Small intestine (tissue), 7 donors: ENCODE measurements around the gene LRRC15. TPM values are rescaled to one million over a fixed set of nuclear protein-coding genes. Genes with fewer than 3 reads are reported as not detected.

ENCODE experiments used
- DNase-seq, 2 donors: peaks; one replicate each; pipeline versions ENCODE4 v3.0.0 to v3.0.0-alpha.2; 2013
- FAIRE-seq: peaks from 2 replicates; lab custom pipeline; 2012; peaks lifted over from hg19 to GRCh38; lab: Jason Lieb, UNC
- H3K27ac ChIP-seq, 3 donors: one replicate each; pipeline ENCODE4 v1.5.1; 2013; ENCODE audit warnings: low read length in 2 of 3, mild to moderate bottlenecking in 2 of 3, control low read depth in 1 of 3, inconsistent platforms in 1 of 3, low read depth in 1 of 3, moderate library complexity in 1 of 3
- H3K27me3 ChIP-seq, 3 donors: one replicate each; pipeline ENCODE4 v1.6.1; 2013; ENCODE audit warnings: low read length in 3 of 3, inconsistent platforms in 1 of 3; ENCODE audit not compliant: control insufficient read depth in 3 of 3, insufficient read depth in 3 of 3
- H3K36me3 ChIP-seq, 3 donors: one replicate each; pipeline ENCODE4 v1.6.1; 2013; ENCODE audit warnings: low read length in 3 of 3, inconsistent platforms in 1 of 3, low read depth in 1 of 3, mild to moderate bottlenecking in 1 of 3, moderate library complexity in 1 of 3; ENCODE audit not compliant: control insufficient read depth in 3 of 3, insufficient read depth in 2 of 3
- H3K4me1 ChIP-seq, 3 donors: one replicate each; pipeline ENCODE4 v1.6.1; 2013; ENCODE audit warnings: low read length in 2 of 3, inconsistent platforms in 1 of 3, low read depth in 1 of 3, mild to moderate bottlenecking in 1 of 3, moderate library complexity in 1 of 3; ENCODE audit not compliant: control insufficient read depth in 3 of 3, insufficient read depth in 2 of 3
- H3K4me3 ChIP-seq, 3 donors: one replicate each; pipeline ENCODE4 v1.5.1; 2013; ENCODE audit warnings: low read length in 3 of 3, control low read depth in 1 of 3, inconsistent platforms in 1 of 3, low read depth in 1 of 3, mild to moderate bottlenecking in 1 of 3, moderate library complexity in 1 of 3
- H3K9me3 ChIP-seq, 2 donors: one replicate each; pipeline ENCODE4 v1.6.1; 2013; ENCODE audit warnings: low read depth in 1 of 2, low read length in 1 of 2; ENCODE audit not compliant: control insufficient read depth in 2 of 2, insufficient read depth in 1 of 2
- WGBS, 3 donors: extraction: QIAGEN DNeasy Blood & Tissue Kit; methylation state at CpG; one replicate each; pipeline ENCODE4 v1.1.7; 2013; 5-methylcytosine and 5-hydroxymethylcytosine counted together
- polyA plus RNA-seq, 4 donors: library from polyadenylated mRNA; stranded (reverse) in 3 of 4; unstranded in 1 of 4; fragments of 200-250 nt in 3 of 4; fragments of 120-200 nt in 1 of 4; gene quantifications; one replicate each; pipeline versions ENCODE4 v1.2.1 to v1.2.3, GENCODE V29; 2013
- donor health status: healthy with polysubstance abuse.
- donor health status: control.
- donor health status: control.
- donor health status: Bipolar disorder and iron deficiency.
- donor health status: healthy.

The LRRC15 gene
- polyA plus RNA-seq, 4 donors, result 0.01 TPM; not detected in 2

DNA sequence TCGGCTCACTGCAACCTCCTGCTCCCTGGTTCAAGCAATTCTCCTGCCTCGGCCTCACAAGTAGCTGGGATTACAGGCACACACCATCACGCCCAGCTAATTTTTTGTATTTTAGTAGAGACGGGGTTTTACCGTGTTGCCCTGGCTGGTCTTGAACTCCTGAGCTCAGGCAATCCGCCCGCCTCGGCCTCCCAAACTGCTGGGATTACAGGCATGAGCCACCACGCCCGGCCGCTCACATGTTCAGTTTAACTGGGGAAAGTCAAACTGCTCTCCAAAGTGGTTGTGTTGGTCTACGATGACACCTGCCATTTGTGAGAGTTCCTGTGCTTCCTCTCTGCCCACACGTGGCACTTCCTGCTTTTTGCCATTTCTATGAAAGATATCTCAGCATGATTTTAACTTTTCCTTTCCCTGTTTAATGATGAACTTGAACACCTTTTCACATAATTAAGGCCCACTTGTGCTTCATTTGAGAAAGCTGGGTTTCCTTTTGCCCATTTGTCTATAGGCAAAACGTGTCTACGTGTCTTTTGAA is 30.4 kb upstream of the LRRC15 start:
- 82 to 87% (median 84%) methylated on average over 15 of the region's 15 CpGs for WGBS, 3 donors
- Histone ChIP-seq H3K27me3 (peaks cover 0 to 28% (median 0%) of the 10 kb centered on the region in 3 donors), H3K4me3 (no peak overlapping the region), H3K9me3 (peaks cover 0 to 8% of the 10 kb centered on the region in 2 donors), H3K27ac (no peak overlapping the region), H3K4me1 (peaks cover 0 to 31% (median 3%) of the 10 kb centered on the region in 3 donors), H3K36me3 (no peaks in the 10 kb centered on the region)
- no peak for FAIRE-seq
- DNase-seq, result no peak

DNA sequence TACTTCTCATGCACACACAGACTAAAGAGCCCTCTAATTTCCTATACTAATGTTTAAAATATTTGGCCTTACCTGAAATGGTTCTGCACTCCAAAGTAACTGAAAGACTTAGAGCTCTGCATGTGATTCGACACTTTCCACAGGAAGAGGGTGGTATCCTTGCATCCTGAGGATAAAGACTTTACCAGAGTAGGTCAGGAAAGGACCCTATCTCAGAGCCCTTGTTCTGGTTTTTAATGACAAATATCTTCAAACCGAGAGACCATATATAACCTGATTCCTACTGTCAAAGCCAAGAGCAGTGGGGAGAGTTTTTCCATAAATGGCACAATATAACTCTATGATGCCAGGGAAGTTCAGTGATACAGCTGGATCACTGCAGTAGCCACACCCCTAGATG is 29.6 kb upstream of the LRRC15 start, which contains the start of gene GP5:
Gene GP5, minus strand, starts transcription at position 101 of the 400 bp plus-strand sequence. CDS start 984 bp downstream, outside the sequence.
- H3K4me3 ChIP-seq, result peak within 1 kb of the TSS in 1 of 3 donors; percentile 5
- FAIRE-seq (no peak), DNase-seq (no peak)
- WGBS, 3 donors, result 71 to 83% (median 72%) methylated on average over 2 of the region's 2 CpGs
- H3K4me1 ChIP-seq, result peaks cover 0 to 35% (median 3%) of the 10 kb centered on the region in 3 donors
- H3K36me3 ChIP-seq, result no peaks in the 10 kb centered on the region
- H3K27ac ChIP-seq, result no peak within 1 kb of the TSS
- H3K27me3 ChIP-seq, result peaks cover 0 to 28% (median 0%) of the 10 kb centered on the region in 3 donors
- H3K9me3 ChIP-seq, result peaks cover 0 to 8% of the 10 kb centered on the region in 2 donors

DNA sequence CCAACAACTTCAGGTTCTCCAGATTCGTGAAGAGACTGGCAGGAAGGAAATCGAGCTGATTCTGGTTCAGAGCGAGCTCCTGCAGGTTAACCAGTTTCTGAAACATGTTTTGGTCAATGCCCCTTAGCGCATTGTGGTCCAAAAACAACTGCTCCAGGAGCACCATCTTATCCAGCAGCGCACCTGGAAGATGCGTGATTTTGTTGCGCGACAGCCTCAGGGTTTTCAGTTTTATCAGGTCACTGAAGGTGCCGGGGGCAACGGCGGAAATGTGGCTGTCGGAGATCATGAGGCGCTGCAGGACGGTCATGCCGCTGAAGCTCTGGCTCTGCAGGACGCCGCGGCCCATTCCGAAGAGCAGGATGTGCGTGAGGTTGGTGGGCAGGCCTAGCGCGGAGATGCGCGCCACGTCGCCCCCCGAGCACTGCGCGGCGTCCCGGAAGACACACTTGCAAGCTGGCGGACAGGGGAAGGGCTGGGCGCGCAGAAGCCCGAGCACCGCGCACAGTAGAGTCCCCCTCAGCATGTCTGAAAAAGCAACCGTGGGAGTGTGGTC is 28.3 kb upstream of the LRRC15 start:
- H3K4me3 ChIP-seq, result peak overlapping the region in 1 of 3 donors; percentile 5
- H3K36me3 ChIP-seq, result no peaks in the 10 kb centered on the region
- DNase-seq, result peak in 1 of 2 donors; percentile 23
- H3K4me1 ChIP-seq, result peaks cover 0 to 35% (median 3%) of the 10 kb centered on the region in 3 donors
- H3K9me3 ChIP-seq, result peaks cover 0 to 8% of the 10 kb centered on the region in 2 donors
- no peak for FAIRE-seq
- WGBS, 3 donors, result 32 to 63% (median 45%) methylated on average over 38 of the region's 38 CpGs
- H3K27me3 ChIP-seq, result peaks cover 0 to 28% (median 0%) of the 10 kb centered on the region in 3 donors
- no peak overlapping the region for H3K27ac ChIP-seq

DNA sequence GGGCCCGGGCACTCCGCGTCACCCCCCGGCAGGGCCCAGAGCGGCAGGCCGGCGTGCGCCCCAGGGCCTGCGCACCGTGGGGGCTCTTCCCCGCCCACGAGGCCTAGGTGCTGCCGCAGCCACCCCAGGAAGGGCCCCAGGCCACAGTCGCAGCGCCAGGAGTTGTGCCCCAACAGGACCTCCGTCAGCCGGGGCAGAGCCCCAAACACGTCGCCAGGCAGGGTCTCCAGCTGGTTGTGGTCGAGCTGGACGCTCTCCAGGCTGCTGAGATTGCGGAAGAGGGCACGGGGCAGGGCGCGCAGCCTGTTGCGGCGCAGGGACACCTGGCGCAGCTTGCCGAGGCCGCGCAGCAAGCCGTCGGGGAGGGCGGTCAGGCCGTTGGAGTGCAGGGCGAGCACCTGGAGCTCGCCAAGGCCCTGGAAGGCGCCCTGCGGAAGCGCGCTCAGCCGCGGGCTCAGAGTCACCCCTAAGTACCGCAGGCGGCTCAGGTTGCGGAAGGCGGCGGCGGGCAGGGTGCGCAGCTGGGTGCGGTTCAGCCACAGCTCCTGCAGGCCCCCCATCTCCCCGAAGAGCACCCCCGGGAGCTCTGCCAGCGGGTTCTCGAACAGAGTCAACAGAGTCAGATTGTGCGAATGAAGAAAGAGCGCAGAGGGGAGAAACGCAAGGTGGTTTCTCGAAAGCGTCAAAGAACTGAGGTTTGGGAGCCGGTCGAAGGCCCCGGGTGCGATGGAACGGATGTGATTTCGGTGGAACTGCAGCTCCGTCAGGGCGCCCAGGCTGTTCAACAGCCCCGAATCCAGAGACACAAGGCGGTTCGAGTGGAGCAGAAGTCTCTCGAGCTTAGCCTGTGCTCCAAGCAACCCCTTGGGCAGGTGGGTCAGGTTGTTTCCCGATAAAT is 27.6 kb upstream of the LRRC15 start:
- FAIRE-seq (no peak), DNase-seq (peak in 1 of 2 donors; percentile 36)
- H3K4me1 ChIP-seq, result peaks cover 0 to 35% (median 3%) of the 10 kb centered on the region in 3 donors
- H3K9me3 ChIP-seq, result peaks cover 0 to 8% of the 10 kb centered on the region in 2 donors
- 50 to 82% (median 59%) methylated on average over 63 to 73 of the region's 73 CpGs for WGBS, 3 donors
- peak overlapping the region in 1 of 3 donors; percentile 26 for H3K27ac ChIP-seq
- no peaks in the 10 kb centered on the region for H3K36me3 ChIP-seq
- peak overlapping the region in 1 of 3 donors; percentile 5 for H3K4me3 ChIP-seq
- peaks cover 0 to 28% (median 0%) of the 10 kb centered on the region in 3 donors for H3K27me3 ChIP-seq

DNA sequence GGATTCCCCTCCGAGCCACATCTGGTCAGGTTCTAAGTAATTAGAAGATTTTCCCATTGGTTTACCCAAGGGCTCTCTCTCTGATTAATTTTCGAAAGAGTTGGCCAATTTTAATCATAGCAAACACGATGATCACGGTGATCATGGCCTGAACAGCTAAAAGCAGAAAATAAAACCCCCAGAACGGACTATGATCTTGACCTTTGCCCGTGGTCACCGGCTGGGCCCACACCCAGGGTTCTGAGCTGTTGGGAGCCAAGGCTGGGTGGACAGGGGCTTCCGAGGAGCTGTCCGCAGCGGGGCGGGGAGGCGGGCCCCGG is 27.0 kb upstream of the LRRC15 start:
- peaks cover 0 to 28% (median 0%) of the 10 kb centered on the region in 3 donors for H3K27me3 ChIP-seq
- H3K9me3 ChIP-seq, result peaks cover 0 to 8% of the 10 kb centered on the region in 2 donors
- no peak overlapping the region for H3K4me3 ChIP-seq
- H3K27ac ChIP-seq, result peak overlapping the region in 2 of 3 donors; percentile 26 to 72
- peaks cover 0 to 35% (median 3%) of the 10 kb centered on the region in 3 donors for H3K4me1 ChIP-seq
- no peaks in the 10 kb centered on the region for H3K36me3 ChIP-seq
- FAIRE-seq (no peak), DNase-seq (peak in 1 of 2 donors; percentile 57)
- 25 to 68% (median 49%) methylated on average over 13 of the region's 13 CpGs for WGBS, 3 donors

DNA sequence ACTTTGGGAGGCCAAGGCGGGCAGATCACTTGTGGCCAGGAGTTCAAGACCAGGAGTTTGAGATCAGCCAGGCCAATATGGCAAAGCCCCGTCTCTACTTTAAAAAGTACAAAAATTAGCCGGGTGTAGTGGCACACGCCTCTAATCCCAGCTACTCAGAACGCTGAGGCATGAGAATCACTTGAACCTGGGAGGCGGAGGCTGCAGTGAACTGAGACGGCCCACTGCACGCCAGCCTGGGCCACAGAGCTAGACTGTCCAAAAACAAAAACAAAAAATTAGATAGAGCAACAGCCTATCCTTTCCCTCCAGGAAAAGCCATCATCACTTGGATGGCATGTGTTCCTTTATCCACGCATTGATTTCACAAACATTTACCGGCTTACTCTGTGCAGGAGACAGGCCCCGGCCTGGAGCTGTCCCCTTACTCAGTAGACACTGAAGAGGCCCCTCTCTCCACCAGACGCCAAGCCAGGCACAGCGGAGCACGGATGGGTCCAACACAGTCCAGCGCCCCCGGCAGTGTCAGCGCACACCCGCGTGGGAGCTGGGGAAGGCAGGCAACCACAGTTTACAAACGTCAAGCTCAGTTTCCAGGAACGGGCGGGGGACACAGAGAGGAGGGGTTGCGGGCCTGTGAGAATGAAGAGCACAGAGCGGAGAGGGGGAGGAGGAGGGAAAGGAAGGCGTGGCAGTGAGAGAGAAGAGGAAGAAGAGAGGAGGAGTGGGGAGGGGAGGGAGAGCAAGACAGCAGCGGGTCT is 26.4 kb upstream of the LRRC15 start:
- Histone ChIP-seq H3K36me3 (no peaks in the 10 kb centered on the region), H3K4me1 (peaks cover 0 to 35% (median 3%) of the 10 kb centered on the region in 3 donors), H3K27me3 (peaks cover 0 to 28% (median 0%) of the 10 kb centered on the region in 3 donors), H3K27ac (peak overlapping the region in 2 of 3 donors; percentile 63 to 72), H3K9me3 (peaks cover 0 to 8% of the 10 kb centered on the region in 2 donors), H3K4me3 (no peak overlapping the region)
- no peak for FAIRE-seq
- WGBS, 3 donors, result 50 to 83% (median 68%) methylated on average over 26 of the region's 26 CpGs
- DNase-seq, result peak; percentile 13 to 76

DNA sequence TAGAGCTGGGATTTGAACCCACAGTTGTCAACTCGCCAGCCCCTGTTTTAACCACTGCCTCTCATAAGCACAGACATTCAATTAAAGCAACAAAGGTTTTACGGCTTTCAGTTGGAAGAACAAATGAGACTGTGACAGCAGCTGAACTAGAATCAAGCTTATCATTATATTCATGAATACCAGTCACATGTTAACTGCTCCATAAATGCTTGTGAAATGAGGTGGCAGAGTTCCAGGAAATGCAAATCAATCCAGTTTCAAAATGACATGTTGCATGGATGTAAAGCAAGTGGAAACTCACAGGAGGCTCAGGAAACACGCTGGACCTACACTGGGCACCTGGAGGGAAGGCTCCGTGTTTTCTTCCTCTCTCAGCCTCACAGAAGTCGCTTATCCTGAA is 25.7 kb upstream of the LRRC15 start:
- peaks cover 0 to 35% (median 3%) of the 10 kb centered on the region in 3 donors for H3K4me1 ChIP-seq
- H3K36me3 ChIP-seq, result no peaks in the 10 kb centered on the region
- no peak overlapping the region for H3K4me3 ChIP-seq
- DNase-seq (peak; percentile 89 to 95), FAIRE-seq (no peak)
- peak overlapping the region in 2 of 3 donors; percentile 26 to 72 for H3K27ac ChIP-seq
- 22 to 57% (median 38%) methylated on average over 5 of the region's 5 CpGs for WGBS, 3 donors
- H3K9me3 ChIP-seq, result peaks cover 0 to 8% of the 10 kb centered on the region in 2 donors
- peaks cover 0 to 28% (median 0%) of the 10 kb centered on the region in 3 donors for H3K27me3 ChIP-seq
